Natural killer cell (primary cell): ENCODE measurements around the gene RREB1. TPM values are rescaled to one million over a fixed set of nuclear protein-coding genes. Genes with fewer than 3 reads are reported as not detected.
A peak's percentile ranks its signal among the peaks of the same experiment; 100 is the strongest.

Experiments used
- ATAC-seq, 3 donors: fragments of 150-1000 bp in 2 of 3; fragments of 200-7000 bp in 1 of 3; cut with Tn5 transposase; 1 replicate in 1 of 3; 2 replicates in 2 of 3; pipeline ENCODE4 v1.10.0; 2021; ENCODE audit warnings: mild to moderate bottlenecking in 2 of 3, moderate library complexity in 2 of 3
- DNase-seq, 2 donors: peaks; one replicate each; pipeline versions ENCODE4 v3.0.0 to v3.0.0-alpha.2; 2013 to 2021; ENCODE audit warnings: mixed read lengths in 1 of 2
- H3K27ac ChIP-seq: one replicate; pipeline ENCODE4 v1.5.1; 2013; ENCODE audit warnings: mild to moderate bottlenecking, low read length
- H3K27me3 ChIP-seq: one replicate; pipeline ENCODE4 v1.6.1; 2013; ENCODE audit warnings: low read length; ENCODE audit not compliant: control insufficient read depth, insufficient read depth
- H3K36me3 ChIP-seq: one replicate; pipeline ENCODE4 v1.6.1; 2013; ENCODE audit warnings: low read length; ENCODE audit not compliant: control insufficient read depth, insufficient read depth
- H3K4me1 ChIP-seq: one replicate; pipeline ENCODE4 v1.6.1; 2013; ENCODE audit warnings: low read length; ENCODE audit not compliant: control insufficient read depth, insufficient read depth
- H3K4me3 ChIP-seq: one replicate; pipeline ENCODE4 v1.5.1; 2013; ENCODE audit warnings: low read length
- H3K9me3 ChIP-seq: one replicate; pipeline ENCODE4 v1.6.1; 2013; ENCODE audit warnings: low read length; ENCODE audit not compliant: control insufficient read depth, insufficient read depth
- H3K27ac Mint-ChIP-seq, 2 donors: one replicate each; pipeline ENCODE4 v1.8.0; 2022; ENCODE audit warnings: mild to moderate bottlenecking in 2 of 2, mixed read lengths in 2 of 2, moderate library complexity in 1 of 2
- H3K27me3 Mint-ChIP-seq, 2 donors: one replicate each; pipeline ENCODE4 v1.8.0; 2022; ENCODE audit warnings: low read depth in 2 of 2, mixed read lengths in 2 of 2
- H3K36me3 Mint-ChIP-seq: one replicate; pipeline ENCODE4 v1.8.0; 2022; ENCODE audit warnings: mixed read lengths
- H3K4me1 Mint-ChIP-seq, 2 donors: one replicate each; pipeline ENCODE4 v1.8.0; 2022; ENCODE audit warnings: mixed read lengths in 2 of 2
- H3K4me3 Mint-ChIP-seq: one replicate; pipeline ENCODE4 v1.8.0; 2022; ENCODE audit warnings: mild to moderate bottlenecking, moderate library complexity, mixed read lengths
- H3K9me3 Mint-ChIP-seq, 2 donors: one replicate each; pipeline ENCODE4 v1.8.0; 2022; ENCODE audit warnings: mixed read lengths in 2 of 2
- CTCF ChIP-seq: fragments of 200-600 bp; IDR thresholded peaks from one replicate; pipeline ENCODE4 v1.8.0; 2022; ENCODE audit warnings: antibody characterized with exemption
- WGBS: methylation state at CpG from one replicate; pipeline ENCODE4 v1.1.7; 2013; ENCODE audit warnings: missing lambda C conversion rate; ENCODE audit not compliant: insufficient coverage; 5-methylcytosine and 5-hydroxymethylcytosine counted together
- intact Hi-C: fragments of 100-400 bp; cut with micrococcal nuclease; formaldehyde crosslinking; loops from one replicate; pipeline ENCODE4 v1.14.2; 2022
- total RNA-seq, 4 donors: library from RNA; stranded (reverse); fragments of 120-200 nt in 1 of 4; gene quantifications; one replicate each; pipeline versions ENCODE4 v1.2.3 to v1.2.4, GENCODE V29; 2013 to 2022

The RREB1 gene
- total RNA-seq, 3 donors from 2014 or later (not counting 1 experiment from before 2014, with no cell fraction given): 42.2 to 51.8 (median 44.0) TPM

- DNase-seq (no peak), ATAC-seq (no peak)
- TF ChIP-seq CTCF: no peak
- Mint-ChIP-seq H3K4me1 (peaks cover 3 to 17% of the 10 kb centered on the region in 2 donors), H3K36me3 (peaks cover 14% of the 10 kb centered on the region), H3K27ac (peak overlapping the region in 1 of 2 donors; percentile 21), H3K27me3 (no peaks in the 10 kb centered on the region), H3K4me3 (no peak overlapping the region), H3K9me3 (no peaks in the 10 kb centered on the region)
- H3K27me3 ChIP-seq: no peaks in the 10 kb centered on the region
- peaks cover 88% of the 10 kb centered on the region for H3K36me3 ChIP-seq
- whole genome bisulfite sequencing: 95% methylated on average over 2 of the region's 3 CpGs
- no peak overlapping the region for H3K4me3 ChIP-seq
- intact Hi-C loops: no loop called here
- no peaks in the 10 kb centered on the region for H3K9me3 ChIP-seq
- H3K4me1 ChIP-seq: no peaks in the 10 kb centered on the region
- no peak overlapping the region for H3K27ac ChIP-seq
Observed at GRCh38 chr6:7295916-7296315, 188.2 kb downstream of the RREB1 start.

- Mint-ChIP-seq H3K9me3 (no peaks in the 10 kb centered on the region), H3K27ac (no peak overlapping the region), H3K4me3 (no peak overlapping the region), H3K27me3 (no peaks in the 10 kb centered on the region), H3K36me3 (peaks cover 21% of the 10 kb centered on the region), H3K4me1 (peaks cover 10 to 24% of the 10 kb centered on the region in 2 donors)
- Histone ChIP-seq H3K9me3 (no peaks in the 10 kb centered on the region), H3K4me3 (no peak overlapping the region), H3K4me1 (no peaks in the 10 kb centered on the region), H3K27ac (no peak overlapping the region), H3K27me3 (no peaks in the 10 kb centered on the region), H3K36me3 (peaks cover 88% of the 10 kb centered on the region)
- intact Hi-C loops: no loop called here
- DNase-seq (no peak), ATAC-seq (no peak)
- 100% methylated on average over 1 of the region's 2 CpGs for WGBS
- no peak for TF ChIP-seq CTCF
Observed at GRCh38 chr6:7296602-7297001, 188.8 kb downstream of the RREB1 start.

- Mint-ChIP-seq H3K27ac (peak overlapping the region in 1 of 2 donors; percentile 24), H3K27me3 (no peaks in the 10 kb centered on the region), H3K4me3 (no peak overlapping the region), H3K4me1 (peaks cover 13 to 27% of the 10 kb centered on the region in 2 donors), H3K9me3 (no peaks in the 10 kb centered on the region), H3K36me3 (peaks cover 16% of the 10 kb centered on the region)
- no peak for TF ChIP-seq CTCF
- Histone ChIP-seq H3K9me3 (no peaks in the 10 kb centered on the region), H3K4me1 (no peaks in the 10 kb centered on the region), H3K36me3 (peaks cover 88% of the 10 kb centered on the region), H3K27me3 (no peaks in the 10 kb centered on the region), H3K4me3 (no peak overlapping the region), H3K27ac (no peak overlapping the region)
- no peak for ATAC-seq
- no peak for DNase-seq
- WGBS: no CpG with 5 or more reads among the region's 1 CpG
- intact Hi-C loops: no loop called here
Observed at GRCh38 chr6:7298113-7298512, 190.4 kb downstream of the RREB1 start.

GRCh38 chr6:7300926-7301325, 193.2 kb downstream of the RREB1 start:
- Mint-ChIP-seq H3K9me3 (no peaks in the 10 kb centered on the region), H3K36me3 (peaks cover 16% of the 10 kb centered on the region), H3K4me3 (no peak overlapping the region), H3K27ac (peak overlapping the region; percentile 16 to 47), H3K27me3 (no peaks in the 10 kb centered on the region), H3K4me1 (peaks cover 25 to 38% of the 10 kb centered on the region in 2 donors)
- ATAC-seq (no peak), DNase-seq (no peak)
- Histone ChIP-seq H3K36me3 (peaks cover 88% of the 10 kb centered on the region), H3K9me3 (no peaks in the 10 kb centered on the region), H3K4me3 (no peak overlapping the region), H3K4me1 (no peaks in the 10 kb centered on the region), H3K27ac (no peak overlapping the region), H3K27me3 (no peaks in the 10 kb centered on the region)
- WGBS: 93% methylated on average over 5 of the region's 5 CpGs
- intact Hi-C loops: no loop called here
- no peak for TF ChIP-seq CTCF
